ENCODE measurements around the gene SEC61A2. TPM values are rescaled to one million over a fixed set of nuclear protein-coding genes. Genes with fewer than 3 reads are reported as not detected.

The SEC61A2 gene
- total and polyA plus RNA-seq, 2 of the 4 experiments (the other 2 are of a cell fraction) = 6.8 to 10.3 TPM

- H3K4ac ChIP-seq (ENCODE audit: low read depth, low read length) = no peak overlapping the region
- H3K9me1 ChIP-seq (ENCODE audit: insufficient read depth, low read length) = peaks cover 6% of the 10 kb centered on the region
- no peaks in the 10 kb centered on the region for H4K20me1 ChIP-seq (ENCODE audit: insufficient read depth, low read length)
- intact Hi-C loops (cut with micrococcal nuclease) (loop anchor here (10.0 kb wide), 1 partner anchor 1823 kb away; no protein-coding TSS in a partner anchor), dilution Hi-C loops (cut with HindIII; ENCODE audit: low sequenced_read_pairs, unreplicated experiment) (no loop called here), in situ Hi-C loops (cut with MboI; ENCODE audit: low sequenced_read_pairs) (no loop called here)
- H3K4me3 ChIP-seq (ENCODE audit: insufficient read depth, low read depth, low read length) = no peak overlapping the region
- no peak overlapping the region for H3K4me2 ChIP-seq (ENCODE audit: low read depth, low read length)
- no peak overlapping the region for H4K8ac ChIP-seq (ENCODE audit: low read depth in 2 of 2, low read length in 2 of 2)
- H3K23ac ChIP-seq (ENCODE audit: low read depth, low read length) = no peak overlapping the region
- ATAC-seq (ENCODE audit: low read depth) = no peak
- H3K27ac ChIP-seq (ENCODE audit: insufficient read depth, low read length) = no peak overlapping the region
- no peaks in the 10 kb centered on the region for H3K9me3 ChIP-seq (ENCODE audit: control insufficient read depth, insufficient read depth, low read length)
- H4K5ac ChIP-seq (ENCODE audit: low read depth, low read length) = no peak overlapping the region
- ChIA-PET POLR2A (ENCODE audit: unreplicated experiment) (interaction anchor here (0.7 kb wide), 1 partner anchor 156 kb away, joined by 9 read pairs; no protein-coding TSS in a partner anchor), CTCF (no interaction called here)
- H2BK5ac ChIP-seq (ENCODE audit: low read depth, low read length, poor library complexity, severe bottlenecking) = no peak overlapping the region
- H4K91ac ChIP-seq (ENCODE audit: insufficient read depth, low read depth, low read length) = no peak overlapping the region
- H2AK5ac ChIP-seq (ENCODE audit: low read depth, low read length) = no peak overlapping the region
- TF ChIP-seq BHLHE40 (IDR thresholded peaks at IDR 0.05; ENCODE audit: low read depth, low read length) = no peak
- TF ChIP-seq RCOR1 (IDR thresholded peaks at IDR 0.05; ENCODE audit: insufficient replicate concordance, low read length) = no peak
- no peak for TF ChIP-seq MAZ (IDR thresholded peaks at IDR 0.05; ENCODE audit: borderline replicate concordance, low read depth, low read length)
- no peak for TF ChIP-seq MXI1 (IDR thresholded peaks at IDR 0.05; ENCODE audit: borderline replicate concordance, low read depth, low read length)
- TF ChIP-seq, protein P1, sequence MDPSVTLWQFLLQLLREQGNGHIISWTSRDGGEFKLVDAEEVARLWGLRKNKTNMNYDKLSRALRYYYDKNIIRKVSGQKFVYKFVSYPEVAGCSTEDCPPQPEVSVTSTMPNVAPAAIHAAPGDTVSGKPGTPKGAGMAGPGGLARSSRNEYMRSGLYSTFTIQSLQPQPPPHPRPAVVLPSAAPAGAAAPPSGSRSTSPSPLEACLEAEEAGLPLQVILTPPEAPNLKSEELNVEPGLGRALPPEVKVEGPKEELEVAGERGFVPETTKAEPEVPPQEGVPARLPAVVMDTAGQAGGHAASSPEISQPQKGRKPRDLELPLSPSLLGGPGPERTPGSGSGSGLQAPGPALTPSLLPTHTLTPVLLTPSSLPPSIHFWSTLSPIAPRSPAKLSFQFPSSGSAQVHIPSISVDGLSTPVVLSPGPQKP (IDR thresholded peaks at IDR 0.05; ENCODE audit: borderline replicate concordance, low read depth, low read length) = no peak
- TF ChIP-seq RFX5 (IDR thresholded peaks at IDR 0.05; ENCODE audit: low read depth, low read length) = no peak
- no peak overlapping the region for H2BK20ac ChIP-seq (ENCODE audit: low read depth, low read length)
- peaks cover 0 to 11% of the 10 kb centered on the region in 2 experiments; a peak in 1 of 4 replicates for H3K79me1 ChIP-seq (ENCODE audit: low read depth in 1 of 2, low read length in 2 of 2)
- H3K18ac ChIP-seq (ENCODE audit: low read depth, low read length) = no peak overlapping the region
- H2BK120ac ChIP-seq (ENCODE audit: low read depth, low read length) = no peak overlapping the region
- no TSS peak for BruUV-seq (replicated peaks)
- H3K14ac ChIP-seq (replicated peaks; ENCODE audit: low read depth, low read length) = no peak overlapping the region
- no peaks in the 10 kb centered on the region for H3K27me3 ChIP-seq (ENCODE audit: control insufficient read depth, insufficient read depth, low read length)
- H2AK9ac ChIP-seq (replicated peaks; ENCODE audit: low read depth, low read length, poor library complexity) = no peak overlapping the region
- no peak for DNase-seq
- H3K4me1 ChIP-seq (ENCODE audit: control insufficient read depth, insufficient read depth, low read length) = no peaks in the 10 kb centered on the region
- H2AFZ ChIP-seq (replicated peaks; ENCODE audit: low read length, poor library complexity) = no peak overlapping the region
- WGBS, 2 experiments (ENCODE audit: extremely low coverage in 2 of 2, insufficient read length in 1 of 2) = no CpG with 5 or more reads among the region's 3 CpGs
- H2BK15ac ChIP-seq (ENCODE audit: low read depth, low read length) = no peak overlapping the region
- peaks cover 41% of the 10 kb centered on the region for H3K36me3 ChIP-seq (ENCODE audit: control insufficient read depth, insufficient read depth, low read length)
- no peak overlapping the region for H3K56ac ChIP-seq (ENCODE audit: extremely low read depth, insufficient read depth, low read length)
- H3K9ac ChIP-seq (ENCODE audit: low read depth, low read length) = no peak overlapping the region
Observed at GRCh38 chr10:12158111-12158510, 28.6 kb downstream of the SEC61A2 start.
